ENCODE data around the gene MPP4.
A peak's percentile ranks its signal among the peaks of the same experiment; 100 is the strongest.
"Not testable (repeated sequence)": the region's sequence is repeated elsewhere in the genome, so short reads cannot be mapped to it uniquely, and the experiment has no call there.

MPP4 gene

GRCh38 chr2:201673546-201673945 lies 24.9 kb downstream of the MPP4 start:
- no peak for DNase-seq (ENCODE audit: low read depth)

GRCh38 chr2:201671205-201671604 lies 27.2 kb downstream of the MPP4 start:
- DNase-seq (ENCODE audit: low read depth), result not testable (repeated sequence)

- DNase-seq (ENCODE audit: low read depth), result no peak
These were observed 28.6 kb downstream of the MPP4 start for GRCh38 chr2:201669865-201670264.

GRCh38 chr2:201668402-201668910 lies 30.0 kb downstream of the MPP4 start:
- DNase-seq (ENCODE audit: low read depth), result no peak

- DNase-seq (ENCODE audit: low read depth), result no peak
These were observed 34.1 kb downstream of the MPP4 start for GRCh38 chr2:201664334-201664733.

GRCh38 chr2:201661366-201661765 lies 37.1 kb downstream of the MPP4 start:
- DNase-seq (ENCODE audit: low read depth), result no peak

GRCh38 chr2:201660293-201660895 lies 38.0 kb downstream of the MPP4 start:
- DNase-seq (ENCODE audit: low read depth), result no peak

- no peak for DNase-seq (ENCODE audit: low read depth)
These were observed 41.7 kb downstream of the MPP4 start for GRCh38 chr2:201656740-201657139.

- DNase-seq (ENCODE audit: low read depth), result no peak
These were observed 42.3 kb downstream of the MPP4 start for GRCh38 chr2:201656102-201656501.

- peak; percentile 72 for DNase-seq (ENCODE audit: low read depth)
These were observed 43.6 kb downstream of the MPP4 start for GRCh38 chr2:201654616-201655384.

- no peak for DNase-seq (ENCODE audit: low read depth)
These were observed 45.2 kb downstream of the MPP4 start for GRCh38 chr2:201653221-201653620.

- no peak for DNase-seq (ENCODE audit: low read depth)
These were observed 49.0 kb downstream of the MPP4 start for GRCh38 chr2:201649442-201649841.

GRCh38 chr2:201647431-201647830 lies 51.0 kb downstream of the MPP4 start:
- DNase-seq (ENCODE audit: low read depth), result no peak

GRCh38 chr2:201644001-201644400 lies 54.4 kb downstream of the MPP4 start:
- DNase-seq (ENCODE audit: low read depth), result peak; percentile 36

GRCh38 chr2:201643216-201643890 lies 55.1 kb downstream of the MPP4 start, which contains the start of gene TMEM237:
TSS of gene TMEM237 (minus strand) at chr2:201643503. CDS start at chr2:201643400, 103 bp downstream.
- DNase-seq (ENCODE audit: low read depth), result peak; percentile 30

GRCh38 chr2:201642579-201643215 lies 55.7 kb downstream of the MPP4 start:
- peak; percentile 79 for DNase-seq (ENCODE audit: low read depth)

- no peak for DNase-seq (ENCODE audit: low read depth)
These were observed 56.3 kb downstream of the MPP4 start for GRCh38 chr2:201642086-201642578.

- DNase-seq (ENCODE audit: low read depth), result no peak
These were observed 59.2 kb downstream of the MPP4 start for GRCh38 chr2:201639205-201639604.

GRCh38 chr2:201638326-201638725 lies 60.1 kb downstream of the MPP4 start:
- no peak for DNase-seq (ENCODE audit: low read depth)

- no peak for DNase-seq (ENCODE audit: low read depth)
These were observed 64.7 kb downstream of the MPP4 start for GRCh38 chr2:201633661-201634249.

- DNase-seq (ENCODE audit: low read depth), result no peak
These were observed 67.4 kb downstream of the MPP4 start for GRCh38 chr2:201631041-201631440.

- DNase-seq (ENCODE audit: low read depth), result no peak
These were observed 67.9 kb downstream of the MPP4 start for GRCh38 chr2:201630577-201630976.
